OCI-LY1 (cell line): ENCODE results near the gene TIAM1.

Experiments
- H2AFZ ChIP-seq: fragments of 200-600 bp; sonication (generic), shearing (Covaris generic); 2 replicates; pipeline ENCODE4 v1.6.0; 2014; ENCODE audit warnings: antibody characterized with exemption, mild to moderate bottlenecking, low read length
- H3F3A ChIP-seq: fragments of 200-600 bp; sonication (generic), shearing (Covaris generic); 2 replicates; pipeline ENCODE4 v1.6.0; 2014; ENCODE audit warnings: mild to moderate bottlenecking, antibody characterized with exemption, low read length, moderate library complexity; ENCODE audit not compliant: insufficient read depth
- H3K27ac ChIP-seq: fragments of 200-600 bp; sonication (generic); 2 replicates; pipeline ENCODE4 v1.5.1; 2014; ENCODE audit warnings: low read length, mixed run types, mild to moderate bottlenecking, low read depth; ENCODE audit not compliant: poor library complexity, severe bottlenecking
- H3K27me3 ChIP-seq: fragments of 200-600 bp; sonication (generic); 2 replicates; pipeline ENCODE4 v1.6.0; 2014; ENCODE audit warnings: antibody characterized with exemption, mild to moderate bottlenecking, low read length, moderate library complexity; ENCODE audit not compliant: insufficient read depth
- H3K36me3 ChIP-seq: fragments of 200-600 bp; sonication (generic); 2 replicates; pipeline ENCODE4 v1.6.1; 2014; ENCODE audit warnings: mild to moderate bottlenecking, antibody characterized with exemption, low read length, moderate library complexity, mixed read lengths; ENCODE audit not compliant: insufficient read depth
- H3K4me1 ChIP-seq: fragments of 200-600 bp; sonication (generic); 2 replicates; pipeline ENCODE4 v1.5.1; 2014; ENCODE audit warnings: mild to moderate bottlenecking, low read length, moderate library complexity; ENCODE audit not compliant: insufficient read depth, severe bottlenecking
- H3K4me2 ChIP-seq: fragments of 200-600 bp; sonication (generic), shearing (Covaris generic); 2 replicates; pipeline ENCODE4 v1.6.1; 2014; ENCODE audit warnings: low read length
- H3K4me3 ChIP-seq: fragments of 200-600 bp; sonication (generic); 2 replicates; pipeline ENCODE4 v1.5.1; 2014; ENCODE audit warnings: low read length, low read depth, mild to moderate bottlenecking, mixed read lengths; ENCODE audit not compliant: poor library complexity, severe bottlenecking
- H3K79me2 ChIP-seq: fragments of 200-600 bp; shearing (Covaris generic); 2 replicates; pipeline ENCODE4 v1.6.1; 2016; ENCODE audit warnings: mixed run types, low read length, mixed read lengths; ENCODE audit not compliant: insufficient read depth
- H3K9ac ChIP-seq: fragments of 200-600 bp; sonication (generic), shearing (Covaris generic); 2 replicates; pipeline ENCODE4 v1.6.1; 2014; ENCODE audit warnings: mild to moderate bottlenecking, low read length, mixed read lengths
- H3K9me2 ChIP-seq: fragments of 200-600 bp; sonication (generic), shearing (Covaris generic); 2 replicates; pipeline ENCODE4 v1.6.1; 2014; ENCODE audit warnings: low read depth, mild to moderate bottlenecking, low read length, mixed read lengths
- H3K9me3 ChIP-seq: fragments of 200-600 bp; shearing (Covaris generic); 2 replicates; pipeline ENCODE4 v1.6.1; 2014; ENCODE audit warnings: low read length, mixed read lengths
- H4K20me1 ChIP-seq: fragments of 200-600 bp; sonication (generic), shearing (Covaris generic); 2 replicates; pipeline ENCODE4 v1.6.0; 2016; ENCODE audit warnings: mild to moderate bottlenecking, low read length; ENCODE audit not compliant: insufficient read depth
- CTCF ChIP-seq: fragments of 200-600 bp; sonication (generic), shearing (Covaris generic); IDR thresholded peaks from 2 replicates; pipeline ENCODE4 v1.5.1; 2017; ENCODE audit warnings: mild to moderate bottlenecking, antibody characterized with exemption, low read length, moderate library complexity, mixed read lengths
- EZH2 ChIP-seq: fragments of 200-600 bp; sonication (generic), shearing (Covaris generic); IDR thresholded peaks from 2 replicates; pipeline ENCODE4 v1.8.0; 2017; ENCODE audit warnings: borderline replicate concordance, mixed run types, mild to moderate bottlenecking, antibody characterized with exemption, low read length, moderate library complexity, mixed read lengths

TIAM1 gene

DNA sequence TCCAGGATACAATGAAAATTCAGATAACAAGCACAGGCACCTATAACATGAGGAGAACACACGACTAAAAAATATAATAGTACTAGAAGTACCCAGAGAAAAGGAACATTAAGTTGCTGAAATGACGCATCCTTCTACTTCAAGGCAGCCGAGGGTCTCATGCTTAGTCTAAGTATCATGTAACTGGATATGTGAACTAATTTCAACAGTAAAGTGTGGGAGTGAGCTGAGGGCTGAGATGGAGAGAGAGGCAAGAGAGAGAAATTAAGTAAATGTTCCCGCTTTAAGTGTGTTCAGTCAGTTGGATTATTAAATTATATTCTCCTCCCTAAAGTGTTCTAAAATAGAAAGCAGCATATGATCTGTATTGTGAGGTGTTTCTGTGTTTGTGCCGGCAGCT lies 153.5 kb downstream of the TIAM1 start:
- Histone ChIP-seq H3K9ac (no peak overlapping the region), H3F3A (no peaks in the 10 kb centered on the region), H4K20me1 (no peaks in the 10 kb centered on the region), H3K9me3 (no peaks in the 10 kb centered on the region), H3K27ac (no peak overlapping the region), H2AFZ (no peak overlapping the region), H3K4me2 (no peak overlapping the region), H3K9me2 (no peaks in the 10 kb centered on the region), H3K4me3 (no peak overlapping the region), H3K36me3 (no peaks in the 10 kb centered on the region), H3K79me2 (no peaks in the 10 kb centered on the region), H3K27me3 (no peaks in the 10 kb centered on the region), H3K4me1 (no peaks in the 10 kb centered on the region)
- TF ChIP-seq EZH2: no peak
- no peak for TF ChIP-seq CTCF

DNA sequence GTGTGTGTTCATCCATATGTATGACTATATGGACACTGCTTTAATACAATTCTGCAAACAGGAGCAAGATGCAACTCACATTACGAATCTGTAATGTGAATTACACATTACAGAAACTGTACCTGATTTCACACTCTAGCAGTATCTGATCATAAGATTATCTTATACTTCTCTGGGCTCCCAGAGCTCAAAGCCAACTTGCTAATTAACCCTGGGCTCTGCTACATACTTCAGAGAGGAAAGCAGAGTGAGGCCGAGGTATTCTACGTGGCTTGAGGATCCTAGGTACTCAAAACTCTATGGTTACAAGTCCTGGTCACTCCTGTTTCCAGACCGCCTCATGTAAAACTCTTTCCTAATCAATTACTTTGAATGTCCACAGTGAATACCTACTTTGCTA lies 156.6 kb downstream of the TIAM1 start:
- H3K27me3 ChIP-seq: no peaks in the 10 kb centered on the region
- no peaks in the 10 kb centered on the region for H3K79me2 ChIP-seq
- no peak overlapping the region for H3K4me3 ChIP-seq
- no peaks in the 10 kb centered on the region for H3K9me2 ChIP-seq
- no peaks in the 10 kb centered on the region for H3K36me3 ChIP-seq
- H3K9ac ChIP-seq: no peak overlapping the region
- no peak overlapping the region for H3K27ac ChIP-seq
- TF ChIP-seq CTCF: no peak
- TF ChIP-seq EZH2: no peak
- no peaks in the 10 kb centered on the region for H3K9me3 ChIP-seq
- H3K4me2 ChIP-seq: no peak overlapping the region
- no peaks in the 10 kb centered on the region for H4K20me1 ChIP-seq
- H3F3A ChIP-seq: no peaks in the 10 kb centered on the region
- H3K4me1 ChIP-seq: peaks cover 13% of the 10 kb centered on the region
- H2AFZ ChIP-seq: no peak overlapping the region

- no peaks in the 10 kb centered on the region for H3K9me2 ChIP-seq
- H3K79me2 ChIP-seq: no peaks in the 10 kb centered on the region
- H3K9ac ChIP-seq: no peak overlapping the region
- no peak overlapping the region for H3K4me2 ChIP-seq
- no peaks in the 10 kb centered on the region for H4K20me1 ChIP-seq
- TF ChIP-seq CTCF: no peak
- TF ChIP-seq EZH2: no peak
- no peaks in the 10 kb centered on the region for H3K9me3 ChIP-seq
- H2AFZ ChIP-seq: no peak overlapping the region
- H3K27me3 ChIP-seq: no peaks in the 10 kb centered on the region
- H3K36me3 ChIP-seq: no peaks in the 10 kb centered on the region
- no peak overlapping the region for H3K27ac ChIP-seq
- H3F3A ChIP-seq: no peaks in the 10 kb centered on the region
- peaks cover 19% of the 10 kb centered on the region for H3K4me1 ChIP-seq
- no peak overlapping the region for H3K4me3 ChIP-seq
Measured at GRCh38 chr21:31186916-31187315, 157.1 kb downstream of the TIAM1 start.
